NCI-H2029 treated with DMSO at 0.1 percent for 48 hours (cell line): ENCODE results near the gene FANCC.

ENCODE experiments used
- DNase-seq: peaks from one replicate; lab custom pipeline; 2025; lab: John Stamatoyannopoulos, UW

FANCC gene

DNA sequence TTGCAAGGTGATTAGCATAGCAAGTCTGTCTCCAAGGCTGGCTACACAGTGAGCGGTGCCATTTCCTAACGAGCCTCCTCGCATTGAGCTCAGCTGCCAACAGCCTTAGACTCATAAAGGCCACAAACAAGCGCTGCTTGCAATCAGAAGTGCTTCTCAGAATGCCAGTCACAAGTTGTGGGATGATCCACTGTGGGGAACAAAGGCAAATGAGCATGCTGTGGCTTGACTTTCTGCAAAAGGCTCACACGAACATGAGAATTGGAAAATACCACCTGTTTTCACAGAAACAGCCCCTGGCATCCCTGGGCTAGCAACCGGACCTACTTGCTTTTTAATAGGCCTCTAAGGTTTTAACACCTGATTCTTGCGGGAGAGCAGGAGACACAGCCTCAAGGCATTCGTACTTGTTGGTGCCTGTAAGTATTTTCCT, 215.5 kb downstream of the FANCC start:
- DNase-seq, result no peak

- DNase-seq, result no peak
These were observed 216.2 kb downstream of the FANCC start for GRCh38 chr9:95101326-95101725.

DNA sequence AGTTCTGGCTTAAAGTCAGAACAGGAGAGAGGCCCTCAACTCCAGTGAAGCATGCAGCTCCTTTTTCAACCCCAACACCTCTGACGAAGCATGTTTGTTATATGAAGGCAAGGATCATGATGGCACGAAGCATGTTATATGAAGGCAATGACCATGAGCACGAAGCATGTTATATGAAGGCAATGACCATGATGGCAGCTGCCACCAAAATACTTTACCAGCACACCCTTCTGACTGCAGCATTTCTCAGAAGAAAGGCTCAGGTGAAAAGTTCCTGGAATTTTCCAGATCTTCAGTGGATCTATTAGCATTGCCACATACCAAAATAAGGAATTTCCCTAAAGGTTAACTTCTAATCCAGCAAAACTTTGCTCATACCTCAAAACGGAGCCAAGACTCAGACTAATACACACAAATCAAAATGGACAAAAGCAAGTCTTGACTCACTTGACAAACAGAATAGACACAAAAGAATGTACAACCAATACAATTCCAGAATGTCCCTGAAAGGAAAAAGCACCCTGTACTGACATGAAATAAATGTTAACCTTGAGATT, 217.4 kb downstream of the FANCC start:
- DNase-seq, result no peak

GRCh38 chr9:95099321-95100070, 218.0 kb downstream of the FANCC start:
- no peak for DNase-seq

DNA sequence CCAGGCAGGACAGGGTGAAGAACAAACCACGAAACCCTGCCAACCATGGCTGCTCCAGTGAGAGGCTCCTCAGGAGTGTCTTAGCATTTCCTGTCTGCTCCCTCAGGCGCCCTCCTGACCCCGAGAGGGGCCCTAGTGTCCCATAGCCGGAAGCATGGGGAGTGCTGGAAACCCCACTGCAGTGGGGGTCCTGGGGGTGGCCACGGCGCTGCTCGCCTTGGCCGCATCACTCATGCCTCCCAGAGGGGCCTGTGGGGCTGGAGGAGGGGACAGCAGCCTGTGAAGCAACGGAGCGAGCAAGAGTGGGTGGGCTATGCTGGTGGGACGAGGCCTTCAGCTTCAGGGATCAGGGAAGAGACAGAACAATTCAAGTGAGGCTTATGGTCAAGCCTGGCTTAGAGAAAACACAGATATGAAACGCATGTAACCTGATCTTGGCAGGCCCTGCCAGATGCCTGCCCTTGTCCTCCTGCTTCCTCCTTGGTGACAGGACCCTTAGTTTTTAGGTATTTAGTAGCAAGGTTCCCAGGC, 219.1 kb downstream of the FANCC start:
- DNase-seq, result no peak

- DNase-seq, result no peak
These were observed 220.2 kb downstream of the FANCC start for GRCh38 chr9:95097279-95097678.

DNA sequence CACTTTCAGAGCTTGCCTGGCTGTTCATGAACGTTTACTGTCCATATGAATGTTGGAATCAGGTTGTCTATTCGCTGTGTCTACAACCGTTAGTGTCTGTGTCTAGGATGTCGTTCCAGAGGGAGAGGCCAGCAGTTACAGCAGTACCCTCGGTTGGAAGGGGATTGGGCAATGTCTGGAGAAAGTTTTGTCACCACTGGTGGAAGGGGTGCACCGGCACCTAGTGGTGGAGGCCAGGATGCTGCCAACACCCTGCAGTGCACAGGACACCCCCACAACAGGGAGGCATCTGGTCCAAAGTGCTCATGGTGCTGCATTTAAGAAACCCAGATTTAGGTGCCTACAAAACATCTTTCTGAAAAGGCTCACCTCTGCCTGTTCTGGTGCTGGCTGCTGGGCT, 220.7 kb downstream of the FANCC start:
- no peak for DNase-seq

DNA sequence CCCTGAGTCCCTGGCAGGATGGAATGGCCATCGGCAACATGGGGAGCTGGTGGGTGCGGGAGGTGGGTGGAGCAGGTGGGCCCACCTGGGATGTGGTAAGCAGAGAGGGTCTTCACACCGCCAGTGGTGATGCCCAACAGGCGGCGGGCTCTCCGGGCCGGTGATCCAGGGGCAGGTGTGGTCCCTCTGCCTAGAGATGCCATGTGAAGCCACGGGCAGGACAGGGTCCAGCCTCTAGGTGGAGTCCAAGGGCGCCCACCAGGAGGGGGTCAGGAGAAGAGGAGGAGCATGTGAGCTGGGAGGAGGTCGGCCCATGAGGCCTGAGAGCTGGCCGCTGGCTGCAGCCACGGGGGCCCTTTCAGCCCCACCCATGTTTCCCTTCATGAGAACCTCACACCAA, 221.1 kb downstream of the FANCC start:
- DNase-seq, result no peak

- no peak for DNase-seq
These were observed 221.7 kb downstream of the FANCC start for GRCh38 chr9:95095641-95096355.

- DNase-seq, result no peak
These were observed 223.5 kb downstream of the FANCC start for GRCh38 chr9:95094002-95094401.

- no peak for DNase-seq
These were observed 223.9 kb downstream of the FANCC start for GRCh38 chr9:95093586-95093985.

GRCh38 chr9:95092262-95093072, 225.0 kb downstream of the FANCC start:
- DNase-seq, result no peak

- DNase-seq, result no peak
These were observed 225.8 kb downstream of the FANCC start for GRCh38 chr9:95091601-95092261.

- no peak for DNase-seq
These were observed 226.5 kb downstream of the FANCC start for GRCh38 chr9:95090871-95091577.

DNA sequence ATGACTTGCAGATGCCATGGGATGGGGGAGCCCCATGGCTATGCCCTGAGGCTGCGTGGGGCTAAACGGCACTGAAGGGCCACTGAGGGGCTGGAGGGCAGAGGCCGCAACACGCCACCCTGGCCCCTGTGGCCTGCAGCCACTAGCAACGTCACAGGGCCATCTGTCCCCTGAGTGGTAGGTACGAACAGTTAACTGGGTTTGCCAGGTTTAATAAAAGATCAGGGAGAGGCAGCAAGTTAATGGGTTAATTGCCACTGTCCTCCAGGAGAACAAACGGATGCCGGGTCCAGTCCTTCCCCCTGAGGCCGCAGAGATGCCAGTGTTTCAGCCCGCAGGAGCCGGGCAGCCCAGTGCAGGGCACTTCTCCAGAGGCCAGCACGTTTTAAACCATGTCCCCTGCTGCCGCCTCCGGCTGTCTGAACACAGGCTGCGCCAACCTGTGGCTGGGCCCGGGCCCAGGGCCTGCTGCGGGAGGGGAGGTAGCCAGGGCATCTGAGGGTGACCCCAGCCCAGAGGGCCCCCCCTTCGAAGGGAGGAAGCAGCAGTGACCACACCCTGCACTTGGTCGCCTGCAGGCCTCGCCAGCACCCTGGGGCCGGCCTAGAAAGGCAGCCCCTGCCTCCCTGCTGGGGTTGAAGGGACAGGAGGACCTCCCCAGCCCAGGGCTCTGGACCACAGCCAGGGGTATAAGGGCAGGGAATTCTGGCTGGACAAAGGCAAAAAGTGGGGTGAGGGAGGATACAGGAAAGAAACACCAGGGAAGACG, 227.3 kb downstream of the FANCC start:
- DNase-seq, result no peak

DNA sequence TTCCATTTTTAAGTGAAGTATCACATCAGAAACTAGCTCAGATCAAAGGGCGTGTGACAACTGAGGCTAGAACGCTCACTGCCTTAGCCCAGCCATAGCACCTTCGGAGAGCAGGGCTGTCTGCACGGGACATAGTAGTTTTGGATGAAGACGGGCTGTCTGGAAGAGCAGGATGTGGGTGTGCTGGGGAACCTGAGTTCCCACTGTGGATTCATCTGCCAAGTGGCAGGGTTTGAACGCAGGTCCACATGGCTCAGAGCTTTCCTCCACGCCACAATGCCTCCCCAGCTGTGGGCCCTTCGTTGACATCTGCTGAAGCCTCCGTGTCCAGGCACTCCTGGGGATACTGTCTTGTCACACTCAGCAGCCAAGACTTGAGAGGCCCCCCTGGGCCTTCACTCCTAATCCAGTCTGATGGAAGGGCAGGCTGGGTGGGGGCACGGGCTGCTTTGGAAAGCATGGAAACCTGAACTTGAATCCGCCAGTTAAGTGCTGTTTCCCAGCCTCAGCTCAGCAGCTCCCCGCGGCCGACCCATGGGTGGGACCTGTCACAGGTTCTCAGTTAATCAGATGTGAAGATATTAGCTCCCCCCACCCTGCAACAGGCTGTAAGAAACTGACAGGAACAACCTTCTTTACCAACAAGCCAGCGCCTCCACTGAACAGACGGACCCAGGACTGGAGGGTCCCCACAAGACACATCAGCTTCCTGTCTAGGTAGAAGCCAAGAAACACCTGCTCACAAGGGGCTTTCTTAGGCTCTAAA, 228.1 kb downstream of the FANCC start:
- DNase-seq, result no peak

GRCh38 chr9:95088421-95089161, 228.9 kb downstream of the FANCC start:
- DNase-seq, result no peak

- DNase-seq, result peak; percentile 39
These were observed 229.8 kb downstream of the FANCC start for GRCh38 chr9:95087659-95088242.
